Ascending aorta (tissue), 2 donors: ENCODE measurements around the gene KCND3. TPM values are rescaled to one million over a fixed set of nuclear protein-coding genes. Genes with fewer than 3 reads are reported as not detected.

Experiments
- DNase-seq, 2 donors: peaks; one replicate each; pipeline ENCODE4 v3.0.0-alpha.2; 2019; ENCODE audit warnings: low spot score in 2 of 2
- H3K27ac ChIP-seq, 2 donors: fragments of 200-600 bp; sonication (generic); one replicate each; pipeline ENCODE4 v1.5.1; 2016 to 2017; ENCODE audit warnings: mild to moderate bottlenecking in 1 of 2
- H3K27me3 ChIP-seq: fragments of 200-600 bp; sonication (generic); one replicate; pipeline ENCODE4 v1.5.1; 2017
- H3K36me3 ChIP-seq, 2 donors: fragments of 200-600 bp; sonication (generic); one replicate each; pipeline ENCODE4 v1.5.1; 2016
- H3K4me1 ChIP-seq, 2 donors: fragments of 200-600 bp; sonication (generic); one replicate each; pipeline ENCODE4 v1.5.1; 2016 to 2017; ENCODE audit warnings: mild to moderate bottlenecking in 1 of 2
- H3K4me3 ChIP-seq, 2 donors: fragments of 200-600 bp; sonication (generic); one replicate each; pipeline ENCODE4 v1.5.1; 2016 to 2017; ENCODE audit warnings: mild to moderate bottlenecking in 1 of 2
- H3K9me3 ChIP-seq, 2 donors: fragments of 200-600 bp; sonication (generic); one replicate each; pipeline ENCODE4 v1.5.1; 2016
- CTCF ChIP-seq, 3 experiments: fragments of 200-600 bp in 2 of 3; fragments of 450-650 bp in 1 of 3; sonication (generic) in 2 of 3; IDR thresholded peaks; one replicate each; pipeline ENCODE4 v1.5.1; 2016 to 2019; ENCODE audit warnings: antibody characterized with exemption in 3 of 3, mild to moderate bottlenecking in 1 of 3, moderate library complexity in 1 of 3
- intact Hi-C: fragments of 100-400 bp; cut with DNase I; formaldehyde crosslinking; loops from one replicate; pipeline ENCODE4 v1.15.1; 2023
- total RNA-seq: library from RNA; depleted of rRNA; stranded (reverse); fragments of >200 nt; gene quantifications from one replicate; pipeline ENCODE4 v1.1.0, GENCODE V29; 2016

The KCND3 gene
- total RNA-seq, 1 donor from 2014 or later, result 13.3 TPM

GRCh38 chr1:111863401-111863800 is 126.1 kb downstream of the KCND3 start:
- Histone ChIP-seq H3K4me1 (no peaks in the 10 kb centered on the region), H3K36me3 (no peaks in the 10 kb centered on the region), H3K27ac (no peak overlapping the region), H3K27me3 (no peaks in the 10 kb centered on the region), H3K9me3 (no peaks in the 10 kb centered on the region), H3K4me3 (no peak overlapping the region)
- no peak for DNase-seq
- TF ChIP-seq CTCF (IDR thresholded peaks at IDR 0.05), result no peak
- intact Hi-C loops, result no loop called here

- no peaks in the 10 kb centered on the region for H3K36me3 ChIP-seq
- DNase-seq, result no peak
- no peak overlapping the region for H3K27ac ChIP-seq
- no peaks in the 10 kb centered on the region for H3K9me3 ChIP-seq
- H3K27me3 ChIP-seq, result no peaks in the 10 kb centered on the region
- TF ChIP-seq CTCF (IDR thresholded peaks at IDR 0.05), result no peak
- H3K4me1 ChIP-seq, result no peaks in the 10 kb centered on the region
- no peak overlapping the region for H3K4me3 ChIP-seq
- intact Hi-C loops, result no loop called here
Measured at GRCh38 chr1:111862599-111862998, 126.9 kb downstream of the KCND3 start.

GRCh38 chr1:111861523-111861922 is 127.9 kb downstream of the KCND3 start:
- Histone ChIP-seq H3K36me3 (no peaks in the 10 kb centered on the region), H3K27ac (no peak overlapping the region), H3K4me3 (no peak overlapping the region), H3K4me1 (no peaks in the 10 kb centered on the region), H3K9me3 (no peaks in the 10 kb centered on the region), H3K27me3 (no peaks in the 10 kb centered on the region)
- intact Hi-C loops, result no loop called here
- TF ChIP-seq CTCF (IDR thresholded peaks at IDR 0.05), result no peak
- no peak for DNase-seq

GRCh38 chr1:111857194-111857651 is 132.2 kb downstream of the KCND3 start:
- Histone ChIP-seq H3K4me3 (no peak overlapping the region), H3K4me1 (no peaks in the 10 kb centered on the region), H3K27me3 (no peaks in the 10 kb centered on the region), H3K36me3 (no peaks in the 10 kb centered on the region), H3K9me3 (no peaks in the 10 kb centered on the region), H3K27ac (no peak overlapping the region)
- intact Hi-C loops, result no loop called here
- no peak for TF ChIP-seq CTCF (IDR thresholded peaks at IDR 0.05)
- no peak for DNase-seq

- no peak for DNase-seq
- intact Hi-C loops, result no loop called here
- no peak for TF ChIP-seq CTCF (IDR thresholded peaks at IDR 0.05)
- Histone ChIP-seq H3K4me3 (no peak overlapping the region), H3K27me3 (no peaks in the 10 kb centered on the region), H3K4me1 (no peaks in the 10 kb centered on the region), H3K9me3 (no peaks in the 10 kb centered on the region), H3K36me3 (no peaks in the 10 kb centered on the region), H3K27ac (no peak overlapping the region)
Measured at GRCh38 chr1:111856411-111857185, 132.9 kb downstream of the KCND3 start.
